Measurements from ENCODE around the gene ACTBL2.

- TF ChIP-seq EZH2 (IDR thresholded peaks at IDR 0.05; ENCODE audit: insufficient read depth, low read length) (no peak), CTCF (IDR thresholded peaks at IDR 0.05; ENCODE audit: insufficient read depth, low read depth, low read length) (no peak)
These were observed 16.1 kb downstream of the ACTBL2 start for GRCh38 chr5:57466544-57466943.
